Liver (tissue), 9 donors: ENCODE measurements around the gene TULP4. TPM values are rescaled to one million over a fixed set of nuclear protein-coding genes. Genes with fewer than 3 reads are reported as not detected.
"Not testable (repeated sequence)": the region's sequence is repeated elsewhere in the genome, so short reads cannot be mapped to it uniquely, and the experiment has no call there.

Source experiments
- DNase-seq: peaks from one replicate; pipeline ENCODE4 v3.0.0-alpha.2; 2017; ENCODE audit warnings: low spot score
- H3K27ac ChIP-seq, 2 donors: one replicate each; pipeline ENCODE4 v1.7.0; 2013; ENCODE audit warnings: inconsistent platforms in 2 of 2, low read length in 2 of 2, control low read depth in 1 of 2, low read depth in 1 of 2, mild to moderate bottlenecking in 1 of 2
- H3K27me3 ChIP-seq, 4 donors: one replicate each; pipeline versions ENCODE4 v1.6.1 to v1.7.0; 2013; ENCODE audit warnings: low read length in 3 of 4, inconsistent platforms in 1 of 4, mild to moderate bottlenecking in 1 of 4, moderate library complexity in 1 of 4; ENCODE audit not compliant: control insufficient read depth in 4 of 4, insufficient read depth in 4 of 4
- H3K36me3 ChIP-seq, 4 donors: one replicate each; pipeline versions ENCODE4 v1.6.1 to v1.7.0; 2013; ENCODE audit warnings: low read length in 3 of 4, mild to moderate bottlenecking in 3 of 4, low read depth in 1 of 4, moderate library complexity in 1 of 4; ENCODE audit not compliant: control insufficient read depth in 4 of 4, insufficient read depth in 3 of 4
- H3K4me1 ChIP-seq, 4 donors: one replicate each; pipeline versions ENCODE4 v1.6.1 to v1.7.0; 2013; ENCODE audit warnings: low read length in 3 of 4, mild to moderate bottlenecking in 3 of 4, moderate library complexity in 1 of 4; ENCODE audit not compliant: control insufficient read depth in 4 of 4, insufficient read depth in 4 of 4
- H3K4me3 ChIP-seq, 3 donors: one replicate each; pipeline versions ENCODE4 v1.6.1 to v1.7.0; 2013; ENCODE audit warnings: low read length in 3 of 3, control low read depth in 1 of 3, low read depth in 1 of 3, mild to moderate bottlenecking in 1 of 3
- H3K9ac ChIP-seq, 2 donors: one replicate each; pipeline ENCODE4 v1.7.0; 2013; ENCODE audit warnings: low read length in 2 of 2, mild to moderate bottlenecking in 2 of 2, moderate library complexity in 2 of 2, control low read depth in 1 of 2, low read depth in 1 of 2
- H3K9me3 ChIP-seq, 4 donors: one replicate each; pipeline versions ENCODE4 v1.6.1 to v1.7.0; 2013; ENCODE audit warnings: low read length in 3 of 4; ENCODE audit not compliant: control insufficient read depth in 4 of 4
- EGR1 ChIP-seq, 2 donors: IDR thresholded peaks; 2 replicates each; pipeline ENCODE4 v1.6.1; 2016 to 2018; ENCODE audit warnings: antibody characterized with exemption in 2 of 2, low read depth in 2 of 2
- GABPA ChIP-seq, 2 donors: IDR thresholded peaks in 1 of 2; conservative IDR thresholded peaks in 1 of 2; 2 replicates each; pipeline ENCODE4 v1.6.1; 2016; ENCODE audit warnings: antibody characterized with exemption in 2 of 2, mild to moderate bottlenecking in 1 of 2, moderate library complexity in 1 of 2
- HNF4A ChIP-seq, 2 donors: conservative IDR thresholded peaks; 2 replicates each; pipeline ENCODE4 v1.6.1; 2016; ENCODE audit warnings: antibody characterized with exemption in 2 of 2, mild to moderate bottlenecking in 2 of 2
- JUND ChIP-seq, 2 donors: IDR thresholded peaks; 2 replicates each; pipeline ENCODE4 v1.6.1; 2016; ENCODE audit warnings: antibody characterized with exemption in 2 of 2
- RXRA ChIP-seq, 2 donors: IDR thresholded peaks; 2 replicates each; pipeline ENCODE4 v1.6.1; 2017 to 2018; ENCODE audit warnings: antibody characterized with exemption in 2 of 2, mild to moderate bottlenecking in 1 of 2
- TAF1 ChIP-seq: conservative IDR thresholded peaks from 2 replicates; pipeline ENCODE4 v1.6.1; 2016; ENCODE audit warnings: antibody characterized with exemption, mild to moderate bottlenecking
- YY1 ChIP-seq: IDR thresholded peaks from 2 replicates; pipeline ENCODE4 v1.6.1; 2016; ENCODE audit warnings: antibody characterized with exemption, mild to moderate bottlenecking
- WGBS: extraction: QIAGEN DNeasy Blood & Tissue Kit; methylation state at CpG from one replicate; pipeline ENCODE4 v1.1.7; 2013; 5-methylcytosine and 5-hydroxymethylcytosine counted together
- polyA plus RNA-seq, 2 donors: library from polyadenylated mRNA; stranded (reverse) in 1 of 2; unstranded in 1 of 2; fragments of 200-250 nt in 1 of 2; fragments of >200 nt in 1 of 2; fragmentation: Nextera tagmentation in 1 of 2; extraction: Ambion mirVana in 1 of 2; gene quantifications; one replicate each; pipeline versions ENCODE4 v1.2.1 to v1.2.3, GENCODE V29; 2013 to 2015
- total RNA-seq, 2 donors: library from RNA; depleted of rRNA; stranded (reverse); fragments of >200 nt; gene quantifications; one replicate each; pipeline ENCODE4 v1.2.3, GENCODE V29; 2014
- TF ChIP-seq, protein P1 (sequence below): IDR thresholded peaks from 2 replicates; pipeline ENCODE4 v1.6.1; 2016; ENCODE audit warnings: antibody characterized with exemption
- TF ChIP-seq, protein P2 (sequence below): fragments of 150-350 bp; IDR thresholded peaks from 2 replicates; pipeline ENCODE4 v1.5.1; 2017; ENCODE audit warnings: improper control_type of control experiment, low read depth, low read length; ENCODE audit not compliant: missing input control
- TF ChIP-seq, protein P3 (sequence below): IDR thresholded peaks from 2 replicates; pipeline ENCODE4 v1.6.1; 2016; ENCODE audit warnings: antibody characterized with exemption, mild to moderate bottlenecking
- TF ChIP-seq, protein P4 (sequence below): IDR thresholded peaks from 2 replicates; pipeline ENCODE4 v1.6.1; 2016; ENCODE audit warnings: antibody characterized with exemption
- donor health status: healthy.
- donor health status: healthy.
- donor health status: healthy.
- donor health status: healthy.
- donor health status: healthy.

The TULP4 gene
- total and polyA plus RNA-seq, 4 donors, result 2.2 to 53.3 (median 18.0) TPM

DNA sequence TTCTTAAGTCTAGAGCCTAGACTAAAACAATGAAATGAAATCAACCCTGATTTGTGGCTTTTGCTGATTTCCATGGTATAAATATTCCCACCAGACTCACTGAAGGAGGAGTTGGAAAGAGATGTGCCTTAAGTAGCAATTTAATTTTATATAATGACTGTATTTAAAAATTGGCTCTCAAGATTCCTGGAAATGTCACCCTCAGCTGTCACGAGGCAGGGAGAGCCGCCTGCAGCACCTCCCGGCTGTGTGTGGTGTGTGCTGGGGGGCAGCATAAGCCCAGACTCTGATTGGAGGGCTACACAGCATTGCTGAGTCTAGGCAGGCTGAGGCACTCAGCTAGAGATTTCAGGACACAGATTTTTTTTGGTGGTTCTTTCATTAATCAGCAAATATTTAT lies 207.0 kb downstream of the TULP4 start:
- peaks cover 0 to 9% (median under 1%) of the 10 kb centered on the region in 4 donors for H3K27me3 ChIP-seq
- no peaks in the 10 kb centered on the region for H3K9me3 ChIP-seq
- TF ChIP-seq, protein P1, sequence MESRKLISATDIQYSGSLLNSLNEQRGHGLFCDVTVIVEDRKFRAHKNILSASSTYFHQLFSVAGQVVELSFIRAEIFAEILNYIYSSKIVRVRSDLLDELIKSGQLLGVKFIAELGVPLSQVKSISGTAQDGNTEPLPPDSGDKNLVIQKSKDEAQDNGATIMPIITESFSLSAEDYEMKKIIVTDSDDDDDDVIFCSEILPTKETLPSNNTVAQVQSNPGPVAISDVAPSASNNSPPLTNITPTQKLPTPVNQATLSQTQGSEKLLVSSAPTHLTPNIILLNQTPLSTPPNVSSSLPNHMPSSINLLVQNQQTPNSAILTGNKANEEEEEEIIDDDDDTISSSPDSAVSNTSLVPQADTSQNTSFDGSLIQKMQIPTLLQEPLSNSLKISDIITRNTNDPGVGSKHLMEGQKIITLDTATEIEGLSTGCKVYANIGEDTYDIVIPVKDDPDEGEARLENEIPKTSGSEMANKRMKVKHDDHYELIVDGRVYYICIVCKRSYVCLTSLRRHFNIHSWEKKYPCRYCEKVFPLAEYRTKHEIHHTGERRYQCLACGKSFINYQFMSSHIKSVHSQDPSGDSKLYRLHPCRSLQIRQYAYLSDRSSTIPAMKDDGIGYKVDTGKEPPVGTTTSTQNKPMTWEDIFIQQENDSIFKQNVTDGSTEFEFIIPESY, result no peak
- TF ChIP-seq RXRA (IDR thresholded peaks at IDR 0.05) (no peak), HNF4A (conservative IDR thresholded peaks at IDR 0.05) (no peak), TAF1 (no peak)
- no peak for DNase-seq
- no peak overlapping the region for H3K9ac ChIP-seq
- WGBS, result 59% methylated on average over 3 of the region's 3 CpGs
- H3K27ac ChIP-seq, result no peak overlapping the region
- H3K36me3 ChIP-seq, result no peaks in the 10 kb centered on the region
- H3K4me1 ChIP-seq, result peaks cover 0 to 4% (median 2%) of the 10 kb centered on the region in 4 donors
- no peak overlapping the region for H3K4me3 ChIP-seq

DNA sequence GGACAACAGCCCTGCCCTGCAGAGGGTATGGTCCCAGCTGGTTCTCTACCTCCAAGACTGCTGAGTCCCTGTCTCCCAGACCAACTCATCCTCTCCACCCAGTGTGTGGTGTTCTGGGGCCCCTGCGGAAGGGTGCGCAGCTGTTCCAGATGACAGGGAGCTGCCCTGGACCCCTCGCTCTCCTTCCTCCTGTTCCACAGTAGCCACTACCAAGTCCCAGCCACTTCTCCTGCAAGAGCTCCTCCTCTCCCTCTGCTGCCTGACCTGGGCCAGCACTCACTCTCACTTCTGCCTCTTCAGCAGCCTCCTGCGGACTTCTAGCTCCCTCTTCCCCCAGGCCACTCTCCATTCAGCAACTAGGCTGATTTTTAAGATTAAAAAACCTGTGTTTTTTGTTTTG lies 207.5 kb downstream of the TULP4 start:
- Histone ChIP-seq H3K9ac (no peak overlapping the region), H3K27ac (no peak overlapping the region), H3K4me3 (no peak overlapping the region), H3K27me3 (peaks cover 0 to 9% (median under 1%) of the 10 kb centered on the region in 4 donors), H3K36me3 (no peaks in the 10 kb centered on the region), H3K9me3 (no peaks in the 10 kb centered on the region), H3K4me1 (peaks cover 0 to 4% (median 2%) of the 10 kb centered on the region in 4 donors)
- TF ChIP-seq JUND (IDR thresholded peaks at IDR 0.05) (no peak), YY1 (no peak)
- TF ChIP-seq, protein P2, sequence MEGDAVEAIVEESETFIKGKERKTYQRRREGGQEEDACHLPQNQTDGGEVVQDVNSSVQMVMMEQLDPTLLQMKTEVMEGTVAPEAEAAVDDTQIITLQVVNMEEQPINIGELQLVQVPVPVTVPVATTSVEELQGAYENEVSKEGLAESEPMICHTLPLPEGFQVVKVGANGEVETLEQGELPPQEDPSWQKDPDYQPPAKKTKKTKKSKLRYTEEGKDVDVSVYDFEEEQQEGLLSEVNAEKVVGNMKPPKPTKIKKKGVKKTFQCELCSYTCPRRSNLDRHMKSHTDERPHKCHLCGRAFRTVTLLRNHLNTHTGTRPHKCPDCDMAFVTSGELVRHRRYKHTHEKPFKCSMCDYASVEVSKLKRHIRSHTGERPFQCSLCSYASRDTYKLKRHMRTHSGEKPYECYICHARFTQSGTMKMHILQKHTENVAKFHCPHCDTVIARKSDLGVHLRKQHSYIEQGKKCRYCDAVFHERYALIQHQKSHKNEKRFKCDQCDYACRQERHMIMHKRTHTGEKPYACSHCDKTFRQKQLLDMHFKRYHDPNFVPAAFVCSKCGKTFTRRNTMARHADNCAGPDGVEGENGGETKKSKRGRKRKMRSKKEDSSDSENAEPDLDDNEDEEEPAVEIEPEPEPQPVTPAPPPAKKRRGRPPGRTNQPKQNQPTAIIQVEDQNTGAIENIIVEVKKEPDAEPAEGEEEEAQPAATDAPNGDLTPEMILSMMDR, result no peak
- DNase-seq, result no peak
- WGBS, result 60% methylated on average over 4 of the region's 4 CpGs

DNA sequence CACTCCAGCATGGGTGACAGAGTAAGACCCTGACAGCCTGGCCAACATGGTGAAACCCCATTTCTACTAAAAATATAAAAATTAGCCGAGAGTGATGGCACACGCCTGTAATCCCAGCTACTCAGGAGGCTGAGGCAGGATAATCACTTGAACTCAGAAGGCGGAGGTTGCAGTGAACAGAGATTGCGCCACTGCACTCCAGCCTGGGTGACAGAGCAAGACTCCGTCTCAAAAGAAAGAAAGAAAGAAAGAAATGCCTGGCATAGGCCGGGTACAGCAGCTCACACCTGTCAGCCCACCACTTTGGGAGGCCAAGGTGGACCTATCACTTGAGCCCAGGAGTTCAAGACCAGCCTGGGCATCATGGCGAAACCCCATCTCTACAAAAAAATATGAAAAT lies 208.7 kb downstream of the TULP4 start:
- H3K4me1 ChIP-seq, H3K27ac ChIP-seq, H3K9ac ChIP-seq, H3K4me3 ChIP-seq, H3K9me3 ChIP-seq, H3K36me3 ChIP-seq, DNase-seq: not testable (repeated sequence)
- peaks cover 0 to 13% (median under 1%) of the 10 kb centered on the region in 4 donors for H3K27me3 ChIP-seq
- WGBS, result 92% methylated on average over 7 of the region's 7 CpGs

DNA sequence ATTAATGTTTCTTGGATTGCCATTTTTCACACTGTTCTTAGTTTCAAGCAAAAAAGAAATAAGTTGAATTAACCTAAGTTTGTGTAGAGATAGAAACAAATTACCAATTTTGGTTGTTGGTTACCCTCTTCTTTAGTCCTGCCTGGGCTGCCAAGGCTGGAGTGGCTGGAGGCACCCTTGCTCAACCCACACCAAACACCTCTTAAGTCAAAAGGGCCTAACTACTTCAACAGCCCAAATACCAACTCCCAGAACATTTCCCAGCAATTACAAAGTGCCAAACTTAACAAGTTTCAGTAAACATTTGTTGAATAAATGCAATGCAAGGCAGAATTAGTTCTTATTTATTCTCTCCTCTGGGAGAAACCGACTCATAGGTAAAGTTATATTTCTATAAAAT lies 209.5 kb downstream of the TULP4 start:
- no peak for DNase-seq
- H3K9me3 ChIP-seq, result no peaks in the 10 kb centered on the region
- peaks cover 0 to 11% (median under 1%) of the 10 kb centered on the region in 4 donors for H3K27me3 ChIP-seq
- H3K4me3 ChIP-seq, result no peak overlapping the region
- no peak overlapping the region for H3K27ac ChIP-seq
- peaks cover 0 to 4% (median 1%) of the 10 kb centered on the region in 4 donors for H3K4me1 ChIP-seq
- no peak overlapping the region for H3K9ac ChIP-seq
- WGBS, result 100% methylated on average over 1 of the region's 1 CpG
- H3K36me3 ChIP-seq, result no peaks in the 10 kb centered on the region
- no peak for TF ChIP-seq HNF4A (conservative IDR thresholded peaks at IDR 0.05)
- TF ChIP-seq RXRA (IDR thresholded peaks at IDR 0.05), result no peak
- TF ChIP-seq EGR1 (IDR thresholded peaks at IDR 0.05; ENCODE audit: low read depth in 2 of 2), result no peak
- TF ChIP-seq, protein P2, result no peak
- TF ChIP-seq, protein P3, sequence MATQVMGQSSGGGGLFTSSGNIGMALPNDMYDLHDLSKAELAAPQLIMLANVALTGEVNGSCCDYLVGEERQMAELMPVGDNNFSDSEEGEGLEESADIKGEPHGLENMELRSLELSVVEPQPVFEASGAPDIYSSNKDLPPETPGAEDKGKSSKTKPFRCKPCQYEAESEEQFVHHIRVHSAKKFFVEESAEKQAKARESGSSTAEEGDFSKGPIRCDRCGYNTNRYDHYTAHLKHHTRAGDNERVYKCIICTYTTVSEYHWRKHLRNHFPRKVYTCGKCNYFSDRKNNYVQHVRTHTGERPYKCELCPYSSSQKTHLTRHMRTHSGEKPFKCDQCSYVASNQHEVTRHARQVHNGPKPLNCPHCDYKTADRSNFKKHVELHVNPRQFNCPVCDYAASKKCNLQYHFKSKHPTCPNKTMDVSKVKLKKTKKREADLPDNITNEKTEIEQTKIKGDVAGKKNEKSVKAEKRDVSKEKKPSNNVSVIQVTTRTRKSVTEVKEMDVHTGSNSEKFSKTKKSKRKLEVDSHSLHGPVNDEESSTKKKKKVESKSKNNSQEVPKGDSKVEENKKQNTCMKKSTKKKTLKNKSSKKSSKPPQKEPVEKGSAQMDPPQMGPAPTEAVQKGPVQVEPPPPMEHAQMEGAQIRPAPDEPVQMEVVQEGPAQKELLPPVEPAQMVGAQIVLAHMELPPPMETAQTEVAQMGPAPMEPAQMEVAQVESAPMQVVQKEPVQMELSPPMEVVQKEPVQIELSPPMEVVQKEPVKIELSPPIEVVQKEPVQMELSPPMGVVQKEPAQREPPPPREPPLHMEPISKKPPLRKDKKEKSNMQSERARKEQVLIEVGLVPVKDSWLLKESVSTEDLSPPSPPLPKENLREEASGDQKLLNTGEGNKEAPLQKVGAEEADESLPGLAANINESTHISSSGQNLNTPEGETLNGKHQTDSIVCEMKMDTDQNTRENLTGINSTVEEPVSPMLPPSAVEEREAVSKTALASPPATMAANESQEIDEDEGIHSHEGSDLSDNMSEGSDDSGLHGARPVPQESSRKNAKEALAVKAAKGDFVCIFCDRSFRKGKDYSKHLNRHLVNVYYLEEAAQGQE, result no peak
- TF ChIP-seq YY1, result no peak
- no peak for TF ChIP-seq GABPA (IDR thresholded peaks at IDR 0.05 in 1 of 2, conservative IDR thresholded peaks at IDR 0.05 in 1 of 2)
- TF ChIP-seq, protein P4, sequence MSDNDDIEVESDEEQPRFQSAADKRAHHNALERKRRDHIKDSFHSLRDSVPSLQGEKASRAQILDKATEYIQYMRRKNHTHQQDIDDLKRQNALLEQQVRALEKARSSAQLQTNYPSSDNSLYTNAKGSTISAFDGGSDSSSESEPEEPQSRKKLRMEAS, result no peak
